ENCODE measurements around the gene ADCY4.

Gene ADCY4

GRCh38 chr14:24304019-24304387 is 30.9 kb downstream of the ADCY4 start:
- TF ChIP-seq CTCF (IDR thresholded peaks at IDR 0.05; ENCODE audit: insufficient read depth, low read length) (no peak), SPI1 (IDR thresholded peaks at IDR 0.05; ENCODE audit: borderline replicate concordance, low read depth) (no peak), POLR2AphosphoS5 (IDR thresholded peaks at IDR 0.05; ENCODE audit: low read depth) (no peak), REST (IDR thresholded peaks at IDR 0.05; ENCODE audit: insufficient replicate concordance, low read depth) (no peak), GABPA (IDR thresholded peaks at IDR 0.05; ENCODE audit: low read depth) (no peak)
- no peak for DNase-seq (ENCODE audit: low read depth in 1 of 2, low spot score in 1 of 2)
- H3K27me3 ChIP-seq (ENCODE audit: insufficient read depth, poor library complexity, severe bottlenecking) = no peaks in the 10 kb centered on the region
- no peak overlapping the region for H3K4me3 ChIP-seq (replicated peaks; ENCODE audit: insufficient read depth, low read length)
- no peak overlapping the region for H3K27ac ChIP-seq (replicated peaks)

- Histone ChIP-seq H3K4me3 (replicated peaks; ENCODE audit: insufficient read depth, low read length) (peak overlapping the region; percentile 97), H3K27me3 (ENCODE audit: insufficient read depth, poor library complexity, severe bottlenecking) (no peaks in the 10 kb centered on the region), H3K27ac (replicated peaks) (peak overlapping the region; percentile 75)
- no peak for TF ChIP-seq CTCF (IDR thresholded peaks at IDR 0.05; ENCODE audit: insufficient read depth, low read length)
- no peak for TF ChIP-seq POLR2AphosphoS5 (IDR thresholded peaks at IDR 0.05; ENCODE audit: low read depth)
- TF ChIP-seq GABPA (IDR thresholded peaks at IDR 0.05; ENCODE audit: low read depth) = no peak
- no peak for TF ChIP-seq REST (IDR thresholded peaks at IDR 0.05; ENCODE audit: insufficient replicate concordance, low read depth)
- DNase-seq (ENCODE audit: low read depth in 1 of 2, low spot score in 1 of 2) = no peak
These were observed 34.4 kb downstream of the ADCY4 start for GRCh38 chr14:24300326-24300980.

GRCh38 chr14:24299255-24300191 is 35.3 kb downstream of the ADCY4 start, which contains the start of the genes DHRS1 and NOP9:
TSS of gene DHRS1 (minus strand) at chr14:24299780. CDS start at chr14:24299106, 674 bp downstream.
TSS of gene NOP9 (plus strand) at chr14:24299850. CDS start at chr14:24299955, 105 bp downstream.
- H3K27ac ChIP-seq (replicated peaks) = peak within 1 kb of the TSS; percentile 75
- peak; percentile 85 to 89 for DNase-seq (ENCODE audit: low read depth in 1 of 2, low spot score in 1 of 2)
- H3K4me3 ChIP-seq (replicated peaks; ENCODE audit: insufficient read depth, low read length) = peak within 1 kb of the TSS; percentile 97

More at GRCh38 chr14:24299255-24300191, 35.3 kb downstream of the ADCY4 start, which contains the start of the genes DHRS1 and NOP9:
- no peaks in the 10 kb centered on the region for H3K27me3 ChIP-seq (ENCODE audit: insufficient read depth, poor library complexity, severe bottlenecking)
- TF ChIP-seq POLR2AphosphoS5 (IDR thresholded peaks at IDR 0.05; ENCODE audit: low read depth) (peak; percentile 79), REST (IDR thresholded peaks at IDR 0.05; ENCODE audit: insufficient replicate concordance, low read depth) (no peak), CTCF (IDR thresholded peaks at IDR 0.05; ENCODE audit: insufficient read depth, low read length) (no peak), SPI1 (IDR thresholded peaks at IDR 0.05; ENCODE audit: borderline replicate concordance, low read depth) (no peak), GABPA (IDR thresholded peaks at IDR 0.05; ENCODE audit: low read depth) (no peak; the same call in 1 of the 2 replicates)

Data from HL-60 (cell line).